IPS-NIHi7 (cell line): ENCODE data around the gene NINJ2.

Experiments used
- DNase-seq: peaks from one replicate; pipeline ENCODE4 v3.0.0; 2012; ENCODE audit warnings: mixed read lengths; ENCODE audit errors: extremely low spot score

NINJ2 gene

DNA sequence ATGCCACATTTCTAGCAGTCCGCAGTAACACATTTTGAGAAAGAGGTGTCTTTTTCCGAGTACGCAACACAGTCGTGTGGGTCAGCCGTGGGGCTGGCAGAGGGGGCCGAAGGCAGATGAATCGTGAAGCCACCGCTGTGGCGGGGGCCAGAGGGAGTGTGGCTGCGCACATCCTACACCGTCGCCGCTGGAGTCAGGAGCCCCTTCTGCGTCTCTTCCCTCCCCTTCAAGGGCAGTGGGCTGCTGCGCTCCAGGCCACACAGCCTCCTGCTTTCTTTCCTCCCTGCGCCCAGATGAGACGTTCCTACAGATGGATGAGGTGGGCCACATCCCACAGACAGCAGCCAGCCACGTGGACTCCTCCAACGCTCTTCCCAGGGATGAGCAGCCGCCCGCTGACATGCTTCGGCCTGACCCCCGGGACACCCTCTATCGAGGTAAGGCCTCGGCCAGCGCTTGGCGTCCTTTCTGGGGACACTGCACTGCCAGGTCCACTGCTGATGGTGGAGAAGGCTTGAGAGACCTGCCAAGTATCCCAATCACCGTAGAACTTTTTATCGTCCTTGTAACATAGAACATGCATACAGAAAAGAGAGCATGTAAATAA lies 113.7 kb downstream of the NINJ2 start:
- DNase-seq: no peak

DNA sequence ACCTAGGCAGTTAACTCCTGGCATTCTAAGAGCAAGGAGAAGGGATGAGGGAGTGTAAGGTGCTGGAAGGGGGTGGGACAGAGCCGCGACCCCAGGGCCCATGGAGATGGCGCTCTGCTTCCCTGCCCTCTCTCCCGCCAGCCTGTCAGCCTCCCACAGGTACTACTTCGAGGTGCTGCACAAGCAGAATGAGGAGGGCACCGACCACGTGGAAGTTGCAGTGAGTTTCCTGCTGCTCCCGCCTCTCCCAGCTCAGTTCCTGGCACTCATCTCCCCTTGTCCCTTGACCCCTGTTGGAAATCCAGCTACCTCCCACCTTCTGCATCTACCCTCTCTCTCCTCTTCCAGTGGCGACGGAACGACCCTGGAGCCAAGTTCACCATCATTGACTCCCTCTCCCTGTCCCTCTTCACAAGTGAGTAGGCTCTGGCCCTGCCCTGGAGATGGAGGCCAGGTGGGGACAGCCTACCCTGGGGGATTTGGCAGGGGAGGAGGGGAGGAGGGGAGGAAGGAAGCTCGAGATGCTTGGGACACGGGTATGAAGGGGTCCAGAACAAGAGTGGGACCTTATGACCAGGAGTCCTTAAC lies 115.3 kb downstream of the NINJ2 start:
- no peak for DNase-seq

DNA sequence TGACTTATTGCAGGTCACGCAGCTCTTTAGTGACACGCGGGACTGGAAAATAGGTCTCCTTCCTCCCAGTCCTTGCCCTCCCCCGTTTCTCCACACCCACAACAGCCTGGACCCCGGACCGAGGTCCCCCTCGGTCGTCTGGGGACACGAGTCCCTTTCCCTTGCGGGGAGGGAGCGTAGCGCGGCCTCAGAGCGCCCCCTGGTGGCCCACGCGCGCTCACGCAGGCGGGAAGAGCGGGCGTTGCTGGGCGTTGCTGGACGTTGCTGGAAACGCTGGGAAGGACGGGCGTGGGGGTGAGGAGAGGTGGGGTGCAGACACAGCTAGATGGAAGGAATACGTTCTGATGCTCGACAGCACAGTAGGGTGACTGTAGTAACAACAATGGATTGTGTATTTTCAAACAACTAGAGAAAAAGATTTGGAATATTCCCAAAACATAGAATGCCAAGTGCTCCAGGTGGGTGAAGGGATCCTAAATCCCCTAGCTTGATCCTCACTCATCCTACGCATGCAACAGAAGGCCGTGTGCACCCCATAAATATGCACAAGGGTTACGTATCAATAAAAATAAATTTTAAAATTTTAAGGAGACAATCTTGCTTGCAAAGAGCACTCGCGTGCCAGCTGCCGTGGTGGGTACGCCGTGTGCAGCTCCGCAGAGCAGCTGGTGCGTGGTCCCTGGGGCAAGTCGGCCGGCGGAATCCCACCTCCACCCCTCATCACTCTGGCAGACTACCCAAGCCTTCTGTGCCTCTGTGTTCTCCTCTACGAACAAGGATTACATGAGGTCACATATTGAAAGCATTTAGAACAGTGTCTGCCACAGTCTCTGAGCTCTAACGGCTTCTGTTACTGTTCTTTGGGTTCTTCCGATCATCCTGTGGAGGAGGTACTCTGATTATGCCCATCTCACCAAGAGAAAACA lies 116.1 kb downstream of the NINJ2 start:
- peak; percentile 92 for DNase-seq

DNA sequence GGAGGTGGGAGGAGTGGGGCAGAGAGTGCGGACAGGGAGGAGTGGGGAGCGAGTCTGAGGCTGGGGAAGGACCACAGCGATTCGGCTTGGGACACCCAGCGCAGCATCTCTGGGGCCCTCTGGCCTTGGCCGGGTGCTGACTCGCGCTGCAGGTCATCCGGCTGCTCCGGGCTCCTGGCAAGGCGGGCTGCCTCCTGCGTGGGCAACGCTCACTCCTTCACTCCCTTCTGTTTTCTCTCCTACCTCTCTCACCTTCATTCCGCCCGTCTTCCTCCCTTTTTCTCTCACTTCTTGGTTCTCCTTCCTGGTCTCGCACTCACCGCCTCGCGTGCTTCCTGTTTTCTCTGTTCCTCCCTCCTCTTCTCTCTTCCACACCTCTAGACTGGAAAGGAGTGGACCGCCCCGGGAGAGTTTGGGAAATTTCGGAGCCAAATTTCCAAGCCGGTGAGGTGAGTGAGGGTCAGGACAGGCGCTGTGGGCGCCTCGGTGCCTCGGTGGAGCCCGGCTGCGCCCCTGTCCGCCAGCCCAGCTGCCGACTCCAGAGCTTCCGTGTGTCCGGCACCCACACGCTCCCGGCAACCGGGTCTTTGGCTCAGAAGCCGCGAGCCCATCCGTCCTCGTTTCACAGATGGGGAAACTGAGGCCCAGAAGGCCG lies 116.9 kb downstream of the NINJ2 start:
- DNase-seq: peak; percentile 40

DNA sequence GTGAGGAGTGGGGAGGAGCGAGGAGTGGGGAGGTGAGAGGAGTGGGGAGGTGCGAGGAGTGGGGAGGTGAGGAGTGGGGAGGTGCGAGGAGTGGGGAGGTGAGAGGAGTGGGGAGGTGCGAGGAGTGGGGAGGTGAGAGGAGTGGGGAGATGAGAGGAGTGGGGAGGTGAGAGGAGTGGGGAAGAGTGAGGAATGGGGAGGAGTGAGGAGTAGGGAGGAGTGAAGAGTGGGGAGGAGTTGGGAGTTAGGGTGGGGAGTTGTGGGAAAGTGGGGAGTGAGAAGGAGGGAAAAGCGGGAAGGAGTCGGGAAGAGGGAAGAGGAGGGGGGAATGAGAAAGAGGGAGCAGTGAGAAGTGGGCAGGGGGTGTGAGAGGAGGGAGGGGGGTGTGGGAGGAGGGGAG lies 117.4 kb downstream of the NINJ2 start:
- DNase-seq: no peak

DNA sequence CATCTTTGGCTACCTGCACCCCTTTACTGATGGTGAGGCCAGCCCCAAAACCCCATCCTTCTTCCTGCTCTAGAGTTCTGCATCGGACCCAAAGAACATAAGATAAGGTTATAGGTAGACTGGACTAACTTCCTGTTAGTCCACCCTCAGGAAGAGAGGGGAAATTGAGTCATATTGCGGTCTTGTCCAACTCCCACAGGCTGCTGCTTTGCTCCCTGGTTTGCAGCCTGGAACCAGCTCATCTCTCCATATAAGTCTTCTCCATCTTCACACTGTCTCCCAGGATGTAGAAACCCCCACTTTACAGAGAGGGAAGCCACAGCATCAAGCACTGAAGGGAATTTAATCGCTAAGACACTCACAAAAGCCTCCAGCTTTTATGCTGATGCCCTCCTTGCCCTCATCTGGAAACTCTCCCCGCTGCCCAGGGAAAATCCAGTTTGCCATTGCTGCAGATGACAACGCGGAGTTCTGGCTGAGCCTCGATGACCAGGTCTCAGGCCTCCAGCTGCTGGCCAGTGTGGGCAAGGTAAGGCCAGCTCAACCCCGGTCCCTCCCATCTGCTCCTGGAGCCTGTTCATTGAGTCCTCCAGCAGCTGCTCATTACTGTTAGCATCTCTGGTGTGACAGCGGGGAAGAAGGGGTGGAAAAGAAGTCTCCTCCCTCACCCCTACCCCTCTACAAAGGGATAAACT lies 118.2 kb downstream of the NINJ2 start:
- no peak for DNase-seq

DNA sequence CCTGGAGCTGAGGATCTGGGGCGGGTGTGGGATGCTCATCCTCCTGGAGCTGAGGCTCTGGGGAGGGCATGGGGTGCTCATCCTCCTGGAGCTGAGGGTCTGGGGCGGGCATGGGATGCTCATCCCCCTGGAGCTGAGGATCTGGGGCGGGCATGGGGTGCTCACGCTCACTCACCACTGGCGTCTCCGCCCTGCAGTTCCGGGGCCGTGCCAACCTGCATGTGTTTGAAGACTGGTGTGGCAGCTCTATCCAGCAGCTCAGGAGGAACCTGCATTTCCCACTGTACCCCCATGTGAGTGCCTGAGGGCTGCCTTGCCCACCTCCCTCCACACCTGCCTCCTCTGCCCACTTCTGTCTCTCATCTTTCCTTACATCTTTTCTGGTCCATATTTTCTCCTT lies 119.1 kb downstream of the NINJ2 start:
- no peak for DNase-seq

DNA sequence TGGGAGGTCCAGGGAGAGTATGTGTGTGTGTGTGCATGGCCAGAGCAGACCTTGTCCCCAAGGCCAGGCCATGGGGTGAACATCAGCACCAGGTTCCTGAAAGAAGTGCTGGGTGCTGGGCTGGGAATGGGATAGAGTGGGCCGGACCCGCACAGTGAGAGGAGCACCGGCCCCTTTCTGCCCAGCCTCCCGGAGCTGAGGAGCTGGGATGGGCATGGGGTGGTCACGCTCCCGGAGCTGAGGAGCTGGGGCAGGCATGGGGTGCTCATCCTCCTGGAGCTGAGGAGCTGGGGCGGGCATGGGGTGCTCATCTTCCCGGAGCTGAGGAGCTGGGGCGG lies 120.2 kb downstream of the NINJ2 start:
- no peak for DNase-seq

DNA sequence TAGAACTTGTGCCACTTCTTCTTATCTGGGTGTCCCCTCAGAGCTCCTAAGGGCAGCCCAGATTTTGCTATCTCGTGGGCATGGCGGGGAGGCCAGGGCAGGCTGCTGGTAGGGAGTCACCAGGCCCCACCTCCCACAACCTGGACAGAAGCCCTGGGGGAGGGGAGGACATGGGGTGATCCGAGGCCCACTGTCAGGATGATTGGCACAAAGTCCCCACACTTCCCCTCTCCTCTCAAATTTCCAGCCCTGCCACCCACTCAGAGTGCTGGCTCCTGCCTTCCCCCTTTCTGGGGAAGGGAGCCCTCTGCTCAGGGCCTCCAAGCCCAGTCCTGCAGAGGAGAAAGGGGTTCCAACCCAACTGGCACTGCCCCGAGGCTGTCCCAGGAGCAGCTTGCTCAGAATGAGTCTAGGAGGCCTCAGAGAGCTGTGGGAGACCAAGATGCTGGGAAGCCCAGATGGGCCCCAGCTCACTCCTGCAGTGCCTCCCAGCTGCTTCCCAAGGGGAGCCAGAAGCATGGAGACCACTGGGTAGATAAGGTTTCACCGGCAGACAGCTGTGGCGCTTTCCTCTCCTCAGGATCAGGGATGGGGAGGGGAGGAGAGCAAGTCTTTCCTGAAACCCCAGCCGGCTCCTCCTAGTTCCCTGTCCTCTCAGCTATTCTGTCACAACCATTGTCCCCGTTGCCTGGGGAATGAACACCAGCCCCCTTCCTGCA lies 120.7 kb downstream of the NINJ2 start:
- DNase-seq: peak; percentile 38

DNA sequence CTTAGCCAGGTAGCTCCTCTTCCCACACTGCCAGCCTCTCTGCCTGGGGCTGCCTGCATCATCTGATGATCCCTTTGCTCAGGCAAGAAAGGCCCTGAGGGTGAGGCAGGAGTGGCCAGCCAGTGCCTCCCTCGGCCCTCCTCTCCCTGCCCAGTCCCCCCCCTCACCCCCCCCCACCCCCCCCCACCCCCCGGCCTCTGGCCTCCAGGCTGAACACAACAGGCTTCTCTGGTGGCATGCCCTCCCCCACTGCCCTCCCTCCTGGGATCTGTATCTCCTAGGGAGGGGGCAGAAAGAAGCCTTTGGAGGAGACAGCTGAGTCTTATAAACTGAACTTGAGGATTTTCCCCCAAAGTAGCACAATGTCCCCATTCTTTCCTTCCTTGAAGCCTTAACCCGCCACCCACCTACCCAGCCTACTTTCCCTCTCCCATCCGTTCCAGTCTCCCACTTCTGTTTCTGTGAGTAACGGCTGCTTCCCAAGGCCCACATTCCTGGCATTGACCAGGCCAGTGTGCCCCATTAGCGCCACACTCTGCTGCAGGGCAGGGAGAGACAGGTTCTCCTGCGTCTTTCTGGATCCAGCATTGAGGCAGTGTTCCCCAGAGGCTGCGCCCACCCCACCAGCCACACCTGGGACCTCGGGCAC lies 121.4 kb downstream of the NINJ2 start:
- DNase-seq: peak; percentile 57

DNA sequence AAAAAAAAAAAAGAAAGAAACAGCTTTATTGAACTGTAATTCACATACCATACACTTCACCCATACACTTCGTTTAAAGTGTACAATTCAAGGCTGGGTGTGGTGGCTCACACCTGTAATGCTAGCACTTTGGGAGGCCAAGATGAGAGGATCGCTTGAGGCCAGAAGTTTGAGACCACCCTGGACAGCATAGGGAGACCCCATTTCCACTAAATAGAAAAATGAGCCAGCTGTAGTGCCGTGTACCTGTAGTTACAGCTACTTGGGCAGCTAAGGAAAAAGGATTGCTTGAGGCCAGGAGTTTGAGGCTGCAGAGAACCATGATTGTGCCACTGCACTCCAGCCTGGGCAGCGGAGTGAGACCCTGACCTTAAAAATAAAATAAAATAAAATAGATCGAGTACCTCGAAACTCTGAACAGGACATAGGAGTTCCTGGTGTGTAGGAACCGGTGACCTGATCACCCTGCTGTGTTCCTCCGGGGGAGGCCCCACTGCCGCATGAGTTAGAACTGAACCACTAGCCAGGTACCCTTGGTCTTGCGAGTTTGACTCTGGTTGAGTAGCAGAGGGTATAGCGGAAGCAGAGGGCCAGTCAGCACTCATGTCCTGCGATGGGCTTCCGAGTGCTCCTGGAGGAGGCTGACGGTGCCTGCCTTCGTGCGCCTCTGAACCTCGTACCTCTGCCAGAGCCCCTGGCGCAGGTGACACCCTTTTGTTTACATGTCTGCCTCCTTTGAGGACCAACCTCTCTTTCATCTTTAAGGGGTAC lies 123.5 kb downstream of the NINJ2 start:
- DNase-seq: no peak

DNA sequence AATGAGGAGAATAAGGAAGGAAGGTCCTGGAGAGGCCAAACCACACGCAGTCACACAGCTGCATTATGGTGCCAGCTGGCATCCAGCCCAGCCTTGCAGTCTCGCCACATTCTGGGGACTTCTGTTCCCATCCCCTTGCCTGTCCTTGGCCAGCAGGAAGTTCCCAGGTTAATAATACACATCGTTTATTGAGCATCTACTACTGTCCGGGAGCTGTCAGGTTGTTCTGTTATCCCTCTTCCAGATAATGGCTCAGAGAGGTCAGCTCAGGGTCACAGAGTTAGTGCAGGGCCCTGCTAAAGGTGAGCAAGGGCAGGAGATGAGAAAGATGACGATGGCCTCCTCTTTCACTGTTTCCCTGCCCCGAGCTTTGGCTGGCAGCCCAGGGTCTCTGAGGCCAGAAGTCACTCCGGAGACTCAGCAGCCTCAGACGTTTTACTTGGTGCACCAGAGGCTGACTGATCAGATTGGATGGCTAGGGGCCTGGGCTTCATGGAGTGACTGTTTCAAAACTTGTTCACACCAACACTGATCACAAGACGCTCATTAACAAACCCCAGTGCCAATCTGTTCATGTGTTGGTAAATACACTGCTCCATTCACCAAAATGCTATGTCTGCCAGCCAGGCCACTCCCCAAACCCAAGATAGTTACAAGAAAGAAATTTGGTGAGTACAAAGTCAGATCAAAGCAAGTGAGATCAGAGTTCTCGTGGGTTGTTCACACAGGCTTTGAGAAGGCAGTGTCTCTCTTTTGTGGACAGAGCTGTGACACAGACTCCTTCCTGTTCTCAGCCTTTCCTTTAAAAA lies 124.3 kb downstream of the NINJ2 start:
- no peak for DNase-seq

DNA sequence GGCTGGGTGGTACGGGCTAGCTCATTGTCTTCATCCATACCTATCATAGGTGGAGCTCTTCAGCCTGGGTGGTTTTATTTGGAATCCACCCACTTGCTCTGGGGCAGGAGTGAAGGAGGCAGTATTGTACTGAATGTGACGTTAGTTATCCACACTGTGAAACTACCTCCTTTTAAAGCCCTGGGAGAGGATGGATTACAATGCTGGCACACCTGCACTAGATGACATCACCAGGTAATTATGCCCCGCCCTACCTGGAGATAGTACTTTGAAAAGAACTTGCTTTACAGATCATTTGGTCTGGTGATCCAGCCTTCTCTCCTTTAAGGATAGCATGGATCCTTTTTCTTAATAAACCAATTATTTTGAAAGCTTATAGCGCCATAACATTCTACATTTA lies 125.5 kb downstream of the NINJ2 start:
- no peak for DNase-seq

DNA sequence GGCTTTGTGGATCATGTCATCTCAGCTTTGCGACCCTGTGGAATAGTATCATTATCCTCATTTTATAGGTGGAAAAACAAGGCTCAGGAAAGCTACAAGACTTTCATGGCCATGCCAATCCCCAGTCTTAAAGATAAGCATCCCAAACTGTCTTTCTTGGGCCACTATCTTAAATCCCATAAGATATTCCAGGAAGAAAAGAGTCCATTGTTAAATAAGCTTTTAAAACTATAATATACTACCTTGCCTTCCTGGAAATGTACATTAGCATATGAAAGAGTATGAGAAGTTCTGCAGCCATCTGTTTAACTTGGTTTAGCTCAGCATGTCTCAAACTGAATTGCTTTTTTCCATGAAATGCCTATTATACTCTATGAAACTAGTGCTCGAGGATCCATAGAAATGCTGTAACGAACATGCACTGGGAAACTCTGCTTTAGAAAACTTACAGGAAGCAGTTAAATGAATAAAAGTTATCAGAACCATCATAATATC lies 126.4 kb downstream of the NINJ2 start:
- DNase-seq: no peak

DNA sequence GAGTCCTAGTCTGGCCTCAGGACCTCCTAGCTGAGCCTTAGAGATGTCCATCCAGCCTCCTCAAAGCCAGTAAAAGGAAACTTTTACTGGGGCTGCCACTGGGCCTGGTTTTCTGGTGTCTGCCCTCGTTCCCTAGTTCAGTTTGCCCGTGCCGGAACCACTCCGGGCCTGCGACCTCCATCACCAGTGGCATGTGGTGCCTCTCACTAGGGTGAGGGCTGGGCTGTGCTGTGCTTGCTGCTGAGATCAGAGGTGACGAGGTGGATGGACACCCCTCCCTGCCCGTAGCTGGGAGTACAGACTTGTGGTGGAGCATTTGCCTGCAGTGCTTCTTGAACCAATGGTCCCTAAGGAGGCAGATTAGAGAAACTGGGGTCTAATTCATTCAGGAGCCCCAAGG lies 127.8 kb downstream of the NINJ2 start:
- DNase-seq: no peak

DNA sequence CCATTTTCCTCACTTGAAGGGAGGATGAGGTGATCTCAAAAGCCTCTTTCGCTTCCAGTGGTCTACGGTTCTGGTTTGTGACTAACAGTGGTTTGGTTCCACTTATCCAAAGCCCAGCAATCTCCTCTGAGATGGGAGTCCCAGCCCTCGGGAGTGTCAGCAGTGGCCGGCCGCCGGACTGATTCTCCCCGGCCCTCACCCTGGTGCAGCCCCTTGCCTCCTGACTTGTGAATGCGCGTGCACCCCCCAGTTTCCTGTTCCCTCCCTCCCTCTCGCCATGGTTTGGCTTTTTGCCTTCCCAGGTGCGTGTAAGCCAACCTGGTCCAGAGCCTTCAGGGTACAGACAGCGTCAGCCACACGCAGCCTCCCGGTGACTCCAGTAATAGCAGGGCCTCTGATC lies 129.0 kb downstream of the NINJ2 start:
- no peak for DNase-seq

DNA sequence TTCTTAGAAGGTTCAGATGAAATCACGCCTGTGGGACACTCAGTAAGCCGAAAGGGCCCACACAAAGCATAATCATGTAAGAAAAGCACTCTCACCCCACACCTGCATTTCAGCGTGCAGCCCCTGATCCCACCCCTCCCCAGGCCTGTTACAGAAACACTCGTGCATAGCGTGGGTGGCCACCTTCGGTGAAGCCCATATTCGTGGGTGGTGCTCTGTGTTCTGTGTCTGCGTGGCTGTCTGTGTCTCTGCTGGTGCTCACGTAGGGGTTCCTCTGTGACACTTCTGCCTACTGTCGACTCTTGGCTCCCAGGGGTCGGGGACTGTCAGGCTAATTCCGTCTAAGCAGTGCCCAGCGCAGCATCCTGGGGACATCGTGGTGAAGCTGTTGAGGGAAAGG lies 129.5 kb downstream of the NINJ2 start:
- no peak for DNase-seq

DNA sequence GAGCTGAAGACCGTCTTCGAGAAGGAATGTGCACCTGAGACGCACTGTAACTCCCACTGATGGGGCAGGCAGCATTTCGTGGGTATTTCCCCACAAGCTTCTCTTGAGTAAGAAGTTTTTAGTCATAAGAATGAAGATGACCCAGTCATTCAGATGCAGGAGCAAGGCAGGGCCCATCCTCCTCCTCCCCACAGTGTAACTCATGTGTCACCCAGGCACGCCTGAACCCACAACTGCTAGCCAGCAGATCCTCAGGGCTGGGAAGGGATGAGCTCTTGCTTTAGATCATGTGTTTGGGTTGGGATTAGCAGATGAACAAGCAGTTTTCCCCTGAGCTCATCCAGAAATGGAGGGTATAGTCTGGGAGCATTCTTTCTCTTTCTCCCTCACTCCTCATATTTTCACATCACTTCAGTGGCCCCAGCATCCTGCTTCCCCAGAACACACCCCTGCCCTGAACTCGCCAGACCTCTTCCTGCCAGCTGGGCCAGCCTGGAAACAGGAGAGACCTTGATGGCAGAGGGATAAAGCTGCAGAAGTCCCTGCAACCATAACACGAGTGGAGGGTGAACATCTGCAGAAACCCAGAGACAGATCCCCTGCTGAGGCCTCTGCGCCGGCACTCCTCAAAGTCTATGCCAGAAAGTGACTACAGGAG lies 130.2 kb downstream of the NINJ2 start:
- no peak for DNase-seq
